Posterior cingulate gyrus (tissue), 11 donors: ENCODE results near the gene ERICH6B.

Source experiments
- DNase-seq, 10 donors: peaks; one replicate each; pipeline versions ENCODE4 v3.0.0 to v3.0.0-alpha.2; 2020 to 2021; ENCODE audit warnings: mixed read lengths in 3 of 10
- intact Hi-C: fragments of 100-400 bp; cut with DNase I; formaldehyde crosslinking; loops from one replicate; pipeline ENCODE4 v1.15.1; 2023

Gene ERICH6B

GRCh38 chr13:45545686-45546409 is 69.7 kb downstream of the ERICH6B start:
- intact Hi-C loops = no loop called here
- DNase-seq = no peak

GRCh38 chr13:45544520-45544919 is 71.0 kb downstream of the ERICH6B start:
- intact Hi-C loops = no loop called here
- no peak for DNase-seq

- no peak for DNase-seq
- intact Hi-C loops = no loop called here
Measured at GRCh38 chr13:45542878-45543277, 72.7 kb downstream of the ERICH6B start.

GRCh38 chr13:45542391-45542790 is 73.1 kb downstream of the ERICH6B start:
- intact Hi-C loops = no loop called here
- DNase-seq = no peak

GRCh38 chr13:45541806-45542205 is 73.7 kb downstream of the ERICH6B start:
- intact Hi-C loops = no loop called here
- peak in 1 of 10 donors; percentile 64 for DNase-seq

- DNase-seq = no peak
- intact Hi-C loops = no loop called here
Measured at GRCh38 chr13:45540864-45541263, 74.7 kb downstream of the ERICH6B start.

GRCh38 chr13:45540195-45540594 is 75.3 kb downstream of the ERICH6B start:
- no peak for DNase-seq
- intact Hi-C loops = no loop called here

GRCh38 chr13:45538382-45538781 is 77.2 kb downstream of the ERICH6B start:
- intact Hi-C loops = no loop called here
- DNase-seq = no peak

GRCh38 chr13:45537516-45537915 is 78.0 kb downstream of the ERICH6B start:
- DNase-seq = no peak
- intact Hi-C loops = no loop called here

GRCh38 chr13:45536224-45536623 is 79.3 kb downstream of the ERICH6B start:
- no peak for DNase-seq
- intact Hi-C loops = no loop called here

- intact Hi-C loops = no loop called here
Measured at GRCh38 chr13:45534604-45535003, 80.9 kb downstream of the ERICH6B start.

GRCh38 chr13:45529758-45530157 is 85.8 kb downstream of the ERICH6B start:
- intact Hi-C loops = no loop called here
- no peak for DNase-seq

More at GRCh38 chr13:45534604-45535003, 80.9 kb downstream of the ERICH6B start:
- peak in 2 of 10 donors; percentile 71 to 80 for DNase-seq

GRCh38 chr13:45527699-45528462 is 87.7 kb downstream of the ERICH6B start:
- intact Hi-C loops = no loop called here
- DNase-seq = no peak

GRCh38 chr13:45522571-45522970 is 93.0 kb downstream of the ERICH6B start:
- DNase-seq = no peak
- intact Hi-C loops = no loop called here

- intact Hi-C loops = no loop called here
- peak in 1 of 10 donors; percentile 55 for DNase-seq
Measured at GRCh38 chr13:45521297-45521696, 94.2 kb downstream of the ERICH6B start.

GRCh38 chr13:45519493-45519892 is 96.0 kb downstream of the ERICH6B start:
- DNase-seq = no peak
- intact Hi-C loops = no loop called here

- DNase-seq = no peak
- intact Hi-C loops = no loop called here
Measured at GRCh38 chr13:45518525-45519245, 96.9 kb downstream of the ERICH6B start.

GRCh38 chr13:45516757-45517156 is 98.8 kb downstream of the ERICH6B start:
- DNase-seq = no peak
- intact Hi-C loops = no loop called here

GRCh38 chr13:45512098-45512496 is 103.4 kb downstream of the ERICH6B start:
- intact Hi-C loops = no loop called here
- DNase-seq = no peak

GRCh38 chr13:45511310-45512097 is 104.0 kb downstream of the ERICH6B start:
- no peak for DNase-seq
- intact Hi-C loops = no loop called here

- intact Hi-C loops = no loop called here
- no peak for DNase-seq
Measured at GRCh38 chr13:45510672-45511071, 104.9 kb downstream of the ERICH6B start.
